GM18505 (cell line): ENCODE data around the gene SEC24B.

Source experiments
- ATAC-seq: cut with Tn5 transposase; IDR thresholded peaks from one replicate; pipeline ENCODE4 v1.9.1; 2021; ENCODE audit not compliant: unreplicated experiment
- POLR2A ChIP-seq: IDR thresholded peaks from 4 replicates; pipeline ENCODE4 v1.6.1; 2011; ENCODE audit warnings: borderline replicate concordance; ENCODE audit not compliant: insufficient read depth, insufficient read length; ENCODE audit errors: extremely low read depth

SEC24B gene

DNA sequence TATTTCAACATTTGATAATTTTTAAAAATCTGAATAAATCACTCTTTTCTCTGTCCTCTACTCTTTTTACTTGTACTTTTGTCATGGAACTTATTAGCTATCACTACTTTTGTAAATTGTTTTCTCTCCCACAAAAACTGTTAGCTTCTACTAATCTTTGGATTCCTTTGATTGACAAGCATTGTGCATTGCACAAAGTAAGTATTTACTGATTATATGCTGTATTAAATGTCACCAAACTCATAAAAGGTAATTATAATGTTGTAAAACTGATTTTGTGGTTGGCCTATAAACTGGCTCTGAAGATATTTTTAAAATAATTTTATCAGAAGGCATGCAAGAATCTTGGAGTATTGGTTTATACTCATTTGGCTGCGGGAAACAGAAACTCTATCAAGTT is 15.0 kb upstream of the SEC24B start:
- ATAC-seq, result no peak
- TF ChIP-seq POLR2A, result no peak

- no peak for ATAC-seq
Observed at GRCh38 chr4:109419679-109420078, 13.9 kb upstream of the SEC24B start.

DNA sequence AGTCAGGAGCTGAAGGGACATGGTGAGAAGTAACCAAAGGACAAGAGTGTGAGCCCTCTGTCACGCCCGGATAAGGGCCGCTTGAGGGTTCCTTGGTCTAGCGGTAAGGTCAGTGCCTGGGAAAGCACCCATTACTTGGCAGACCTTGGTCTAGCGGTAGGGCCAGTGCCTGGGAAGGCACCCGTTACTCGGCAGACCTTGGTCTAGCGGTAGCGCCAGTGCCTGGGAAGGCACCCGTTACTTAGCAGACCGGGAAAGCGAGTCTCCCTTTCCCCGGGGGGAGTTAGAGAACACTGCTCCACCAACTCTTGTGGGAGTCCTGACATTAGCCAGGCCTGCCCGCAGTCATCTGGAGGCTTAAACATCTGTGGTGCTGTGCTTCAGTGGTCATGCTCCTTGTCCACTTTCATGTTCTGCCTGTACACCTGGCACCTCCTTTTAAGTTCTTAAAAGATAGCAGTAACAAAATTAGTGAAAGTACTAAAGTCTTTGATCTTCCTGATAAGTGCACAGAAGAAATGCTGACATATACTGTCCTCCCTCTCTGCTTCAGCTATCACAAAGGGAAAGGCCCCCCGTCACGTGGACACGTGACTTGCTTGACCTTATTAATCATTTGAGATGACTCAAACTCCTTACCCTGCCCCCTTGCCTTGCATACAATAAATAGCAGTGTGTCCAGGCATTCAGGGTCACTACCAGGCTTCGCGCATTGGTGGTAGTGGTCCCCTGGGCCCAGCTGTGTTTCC is 9.3 kb upstream of the SEC24B start:
- no peak for TF ChIP-seq POLR2A
- no peak for ATAC-seq

More at GRCh38 chr4:109419679-109420078, 13.9 kb upstream of the SEC24B start:
- TF ChIP-seq POLR2A, result no peak

DNA sequence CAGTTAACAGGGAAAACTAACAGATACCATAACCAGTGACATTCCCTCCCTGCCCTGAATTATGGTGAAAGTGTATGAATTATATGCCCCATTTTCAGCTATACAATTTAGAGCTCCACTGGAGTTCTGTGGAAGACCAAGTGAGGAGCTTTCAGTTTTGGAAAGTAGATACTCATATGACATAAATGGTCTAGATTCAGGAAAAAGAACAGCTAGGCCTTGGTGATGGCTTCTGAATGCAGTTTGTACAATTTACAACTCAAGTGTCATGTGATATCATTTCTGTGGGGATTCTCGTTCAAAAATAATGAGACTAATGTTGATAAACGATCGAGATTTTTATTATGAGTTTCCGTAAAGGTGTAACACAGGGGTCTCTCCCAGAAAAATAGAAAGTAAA is 8.2 kb upstream of the SEC24B start:
- no peak for ATAC-seq
- no peak for TF ChIP-seq POLR2A

- ATAC-seq, result no peak
- no peak for TF ChIP-seq POLR2A
Observed at GRCh38 chr4:109429545-109429944, 4.1 kb upstream of the SEC24B start.

DNA sequence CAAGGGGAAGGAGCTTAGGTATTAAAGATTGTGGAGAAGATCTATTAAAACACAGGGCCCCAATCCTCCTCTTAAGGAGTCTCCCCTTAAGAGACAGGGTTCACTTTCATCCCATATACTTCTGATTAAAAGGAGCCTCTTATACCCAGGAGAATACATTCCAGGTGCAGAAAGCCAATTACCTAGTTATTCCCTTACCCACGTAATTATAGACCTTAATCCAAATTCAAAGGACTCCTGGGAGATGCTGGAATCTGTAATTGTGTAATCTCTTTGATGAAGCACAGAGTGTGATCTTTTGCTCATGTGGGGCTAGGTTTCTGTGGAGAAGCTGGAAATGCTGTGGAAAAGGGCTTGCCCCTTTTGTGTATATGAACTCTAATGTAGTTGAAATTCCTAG is 1.4 kb upstream of the SEC24B start:
- no peak for TF ChIP-seq POLR2A
- ATAC-seq, result no peak

- TF ChIP-seq POLR2A, result no peak
Observed at GRCh38 chr4:109432696-109433095, 919 bp upstream of the SEC24B start.

DNA sequence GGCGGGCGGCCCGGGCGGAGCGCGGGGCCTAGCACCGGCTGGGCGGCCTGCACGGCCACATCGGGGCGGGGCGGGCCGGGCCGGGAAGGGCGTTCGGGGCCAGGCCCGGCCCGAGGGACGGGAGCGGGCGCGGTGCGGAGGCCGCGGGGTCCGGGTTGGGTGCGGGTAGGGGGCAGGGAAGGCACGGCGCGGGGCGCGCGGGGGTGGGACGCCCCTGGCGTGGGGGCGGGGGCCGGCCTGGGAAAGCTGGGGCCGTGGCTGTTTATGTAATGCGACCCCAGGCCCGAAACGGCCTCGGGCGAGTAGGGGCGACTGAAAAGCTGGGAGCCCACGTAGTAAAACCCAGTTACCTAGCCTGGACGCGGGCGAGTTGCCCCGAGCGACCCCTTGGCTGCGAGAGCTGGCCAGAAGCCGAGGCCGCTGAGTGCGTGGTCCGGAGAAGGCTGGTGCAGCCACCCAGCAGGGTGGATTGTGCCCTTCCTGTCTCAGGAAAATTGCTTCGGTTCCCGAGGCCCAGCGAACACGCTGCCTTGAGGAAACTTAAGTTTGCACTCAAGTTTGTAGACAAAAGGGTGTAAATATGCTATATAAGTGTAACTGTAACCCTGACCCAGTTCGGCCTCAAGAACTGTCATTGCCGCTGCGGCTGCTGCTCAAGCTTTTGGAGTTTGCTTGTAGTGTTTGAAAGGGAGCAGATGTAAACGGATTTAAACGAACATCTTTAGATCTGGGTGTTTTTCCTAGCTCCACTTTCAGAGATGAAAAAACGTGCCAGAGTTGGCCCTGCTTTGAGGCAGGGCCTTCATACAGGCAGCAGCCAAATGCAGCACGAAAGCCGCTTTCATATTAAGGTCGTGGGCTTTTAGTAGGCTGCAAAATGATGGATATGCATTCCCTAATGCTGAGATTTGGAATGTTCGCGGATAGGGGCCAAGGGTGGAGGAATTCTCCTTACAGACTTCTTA is 674 bp downstream of the SEC24B start:
- ATAC-seq, result peak; percentile 40
- TF ChIP-seq POLR2A, result no peak

More at GRCh38 chr4:109432696-109433095, 919 bp upstream of the SEC24B start:
- no peak for ATAC-seq

DNA sequence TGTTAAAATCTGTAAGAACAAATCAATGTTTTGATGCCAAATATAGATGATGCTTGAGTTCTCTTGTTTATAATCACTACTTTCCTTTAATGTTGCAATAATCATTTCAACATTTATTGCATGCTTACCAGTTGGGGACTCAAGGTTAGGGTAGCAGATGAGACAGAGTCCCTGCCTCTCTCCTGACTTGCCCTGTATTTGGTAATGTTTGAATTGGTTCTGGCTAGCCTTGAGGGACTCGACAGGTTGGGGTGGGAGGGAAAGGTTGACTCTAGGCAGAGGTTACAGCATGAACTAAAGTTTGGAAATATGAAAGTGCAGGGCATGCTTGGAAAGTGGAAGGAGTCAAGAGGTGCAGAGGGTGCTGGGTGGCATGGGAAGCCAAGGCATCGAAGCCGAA is 2.0 kb downstream of the SEC24B start:
- no peak for ATAC-seq
- TF ChIP-seq POLR2A, result no peak

DNA sequence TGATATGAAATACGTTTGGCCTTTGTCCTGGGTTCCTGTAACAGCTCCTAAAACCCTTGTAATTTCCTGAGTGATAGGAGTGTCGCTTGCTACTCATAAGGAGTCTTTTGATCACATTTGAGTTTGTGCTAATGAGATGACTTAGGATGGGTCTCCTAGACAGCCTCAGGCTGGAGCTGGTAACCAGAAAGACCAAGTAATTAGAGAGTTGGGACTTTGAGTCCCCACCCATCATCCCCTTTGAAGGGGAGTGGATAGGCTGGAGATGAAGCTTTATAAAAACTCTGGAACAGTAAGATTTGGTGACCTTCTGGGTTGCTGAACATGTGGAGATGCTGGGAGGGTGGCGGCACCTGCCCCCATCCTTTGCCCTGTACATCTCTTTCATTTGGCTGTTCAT is 2.9 kb downstream of the SEC24B start:
- ATAC-seq, result no peak
- TF ChIP-seq POLR2A, result no peak

DNA sequence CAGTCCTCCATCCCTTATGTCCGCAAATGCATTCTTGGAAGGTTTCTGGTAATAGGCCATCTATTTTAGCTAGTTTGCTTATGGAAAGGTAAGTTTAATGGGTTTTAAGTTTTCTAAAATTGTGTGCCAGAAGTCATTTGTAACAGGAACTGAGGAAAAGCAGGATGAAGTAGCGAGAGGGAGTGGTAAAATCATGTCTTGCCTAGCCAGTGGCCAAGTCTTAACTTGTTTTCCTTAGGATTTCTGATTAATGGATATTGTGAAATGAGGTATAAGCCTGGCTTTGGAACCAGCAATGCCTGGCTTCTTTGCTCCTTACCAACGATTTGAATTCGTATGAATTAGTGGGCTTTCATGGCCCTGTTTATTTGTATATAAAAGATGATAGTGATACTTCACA is 7.3 kb downstream of the SEC24B start:
- ATAC-seq, result no peak
- TF ChIP-seq POLR2A, result no peak

DNA sequence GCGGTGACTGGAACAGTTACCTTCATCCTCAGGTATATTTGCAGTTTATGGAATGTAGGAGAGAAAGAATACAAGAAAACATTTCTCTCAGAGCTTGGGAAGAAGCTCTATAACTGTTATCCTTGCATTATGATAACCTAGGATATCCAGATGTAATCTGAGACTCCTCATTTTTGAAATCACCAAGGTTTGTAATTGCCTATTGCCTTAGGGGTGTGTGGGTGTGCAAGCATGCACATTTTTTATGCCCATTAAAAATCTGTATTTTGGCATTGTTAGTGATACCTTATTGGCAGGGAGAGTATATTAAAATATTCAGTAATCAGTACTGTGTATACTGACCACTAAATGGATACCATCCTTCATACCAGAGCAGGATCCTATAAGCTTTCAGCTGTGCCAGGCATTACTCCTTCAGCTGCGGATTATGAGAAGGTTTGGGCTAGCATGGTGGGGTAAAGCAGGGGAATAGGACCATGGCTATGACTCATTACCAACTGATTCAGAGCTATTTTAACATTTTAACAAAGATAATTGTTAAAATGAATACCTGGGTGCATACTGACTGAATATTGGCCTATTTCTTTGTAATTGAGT is 8.3 kb downstream of the SEC24B start:
- no peak for ATAC-seq
- no peak for TF ChIP-seq POLR2A

DNA sequence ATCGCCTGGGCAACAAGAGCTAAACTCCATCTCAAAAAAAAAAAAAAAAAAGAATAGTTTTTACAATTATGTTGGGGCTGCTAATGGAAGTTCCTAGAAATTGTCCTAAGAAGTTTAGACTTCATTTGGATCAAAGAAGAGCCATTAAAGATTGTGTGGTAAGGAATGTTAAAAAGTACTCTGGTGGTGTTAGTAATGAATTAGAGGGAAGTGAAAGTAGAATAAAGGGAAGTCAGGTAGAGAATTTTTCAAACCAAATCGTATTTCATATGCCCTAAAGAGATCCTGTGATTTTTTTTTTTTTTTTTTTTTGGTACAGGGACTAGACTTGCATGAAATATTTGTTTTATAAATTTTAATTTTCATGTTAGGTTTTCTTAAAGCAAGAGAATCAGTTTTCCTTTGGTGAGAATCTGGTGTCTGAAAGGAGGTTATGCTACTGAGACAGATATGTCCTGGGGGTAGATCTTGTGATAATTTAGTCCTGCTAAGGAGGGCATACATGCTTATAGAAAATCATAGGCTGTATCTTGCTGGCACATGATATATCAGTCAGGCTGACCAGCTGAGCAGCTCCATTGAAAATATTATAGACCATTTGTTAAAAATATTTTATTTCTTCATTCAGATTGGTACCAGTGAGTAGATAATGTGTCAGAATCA is 10.7 kb downstream of the SEC24B start:
- peak; percentile 73 for ATAC-seq
- TF ChIP-seq POLR2A, result no peak
